ENCODE data around the gene ZBTB20.

Gene ZBTB20

GRCh38 chr3:114864970-114865369, 282.1 kb downstream of the ZBTB20 start:
- no peak for FAIRE-seq

GRCh38 chr3:114863848-114864247, 283.2 kb downstream of the ZBTB20 start:
- FAIRE-seq, result no peak

GRCh38 chr3:114861666-114862065, 285.4 kb downstream of the ZBTB20 start:
- FAIRE-seq, result no peak

DNA sequence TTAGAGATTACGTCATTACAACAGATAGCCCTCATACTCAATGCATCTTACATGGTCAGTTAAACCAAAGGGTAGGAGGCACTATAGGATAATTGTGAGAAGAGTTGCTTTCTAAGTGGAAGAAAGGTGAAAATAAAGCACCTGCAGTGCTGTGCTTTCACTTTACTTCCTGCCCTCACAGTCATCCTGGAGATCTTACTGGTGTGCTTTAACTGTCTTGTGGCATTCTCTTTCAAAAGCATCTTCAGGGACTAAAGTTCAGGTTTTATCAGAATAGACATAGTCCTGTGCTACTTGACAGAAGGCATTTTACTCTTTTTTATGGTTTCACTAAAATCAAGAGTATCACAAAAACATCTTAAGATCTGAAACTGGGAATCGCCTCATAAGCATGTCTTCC, 286.6 kb downstream of the ZBTB20 start:
- no peak for FAIRE-seq

DNA sequence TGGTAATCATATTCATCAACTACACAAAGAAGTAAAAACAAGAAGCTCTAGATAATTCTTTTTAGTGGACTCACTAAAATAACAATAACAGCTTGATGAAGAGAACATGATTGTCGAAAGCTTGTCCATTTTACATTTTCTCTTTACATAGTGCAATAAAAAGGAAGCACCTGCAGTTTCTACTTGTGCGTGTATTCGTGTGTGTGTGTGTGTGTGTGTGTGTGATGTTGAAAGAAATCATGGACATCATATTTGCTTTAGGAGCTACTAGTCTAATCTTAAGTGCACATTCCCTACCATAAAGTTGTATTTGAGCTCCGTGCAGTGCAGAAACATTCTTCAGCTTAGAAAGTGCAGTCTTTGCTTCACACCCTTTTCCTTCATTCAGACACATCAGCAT, 288.8 kb downstream of the ZBTB20 start:
- no peak for FAIRE-seq

DNA sequence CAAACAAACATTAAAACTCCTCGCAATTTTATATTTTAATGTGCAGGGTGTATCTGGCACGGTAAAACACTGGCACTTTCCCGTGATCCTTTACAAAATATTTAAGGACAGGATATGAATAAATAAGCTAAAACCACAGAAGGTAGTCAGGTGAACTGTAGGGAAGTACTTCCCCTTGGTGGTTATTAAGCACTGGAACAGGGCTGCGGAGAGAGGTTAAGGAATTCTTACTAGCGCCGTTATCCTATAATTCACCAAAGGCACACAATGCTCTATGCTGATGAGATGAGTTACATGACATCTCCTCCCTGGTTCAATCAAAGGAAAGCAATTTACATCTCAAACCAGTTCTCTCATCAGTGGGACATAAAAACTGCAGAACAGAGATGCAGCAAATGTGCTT, 289.8 kb downstream of the ZBTB20 start:
- FAIRE-seq, result no peak

- no peak for FAIRE-seq
These were observed 290.3 kb downstream of the ZBTB20 start for GRCh38 chr3:114856835-114857234.

GRCh38 chr3:114855839-114856238, 291.2 kb downstream of the ZBTB20 start:
- FAIRE-seq, result no peak

DNA sequence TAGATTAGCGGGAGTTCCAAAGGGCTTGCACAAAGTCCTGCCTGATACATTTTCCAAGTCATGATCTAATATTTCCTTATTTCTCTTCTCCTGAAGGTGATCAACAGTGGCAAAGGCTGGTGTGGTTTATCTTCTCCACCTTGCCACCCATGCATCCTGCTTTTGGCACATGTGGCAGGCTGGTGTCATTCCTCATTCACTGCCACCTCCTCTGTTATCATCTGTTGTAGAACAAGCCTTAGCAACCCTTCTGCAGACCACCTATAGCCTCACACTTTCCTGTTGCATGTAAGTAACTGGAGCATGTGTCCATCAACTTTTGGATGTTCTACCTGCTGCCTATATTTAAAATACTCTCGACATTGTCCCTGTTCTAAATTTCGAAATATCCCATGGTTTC, 294.1 kb downstream of the ZBTB20 start:
- FAIRE-seq, result no peak

- no peak for FAIRE-seq
These were observed 296.2 kb downstream of the ZBTB20 start for GRCh38 chr3:114850898-114851297.

DNA sequence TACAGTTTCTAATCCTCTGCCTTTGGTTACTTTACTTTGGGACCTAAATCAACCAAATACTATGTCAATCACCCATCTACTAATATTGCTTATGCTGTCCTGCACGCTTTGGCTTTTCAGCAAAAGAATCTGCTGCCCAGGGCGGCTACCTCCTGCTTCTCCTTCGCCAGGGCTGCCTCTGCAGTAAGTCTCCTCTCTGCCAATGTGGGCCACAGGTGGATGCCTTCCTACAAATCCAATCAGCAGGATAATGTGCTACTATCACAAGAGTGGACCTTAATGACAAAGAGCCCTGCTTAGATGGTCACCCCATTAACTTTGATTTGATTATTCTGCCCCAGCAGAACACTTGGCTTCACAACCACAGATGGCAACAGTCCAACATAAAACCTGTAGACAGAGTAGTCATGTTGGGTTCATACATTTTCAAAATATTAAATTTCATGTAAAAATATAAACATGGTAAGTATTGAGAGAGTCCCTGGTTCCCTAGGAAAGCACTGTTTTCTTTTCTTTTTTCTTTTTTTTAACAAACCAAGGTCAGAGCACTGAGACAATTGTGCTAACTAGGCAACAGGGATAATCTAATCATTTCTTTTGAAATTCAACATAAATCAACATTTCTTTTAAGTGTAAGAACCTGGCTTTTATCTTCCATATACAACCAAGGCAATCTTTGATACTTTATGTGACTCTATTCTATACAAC, 298.3 kb downstream of the ZBTB20 start:
- no peak for FAIRE-seq

- FAIRE-seq, result no peak
These were observed 299.0 kb downstream of the ZBTB20 start for GRCh38 chr3:114848082-114848481.

- FAIRE-seq, result no peak
These were observed 299.5 kb downstream of the ZBTB20 start for GRCh38 chr3:114847564-114847963.

DNA sequence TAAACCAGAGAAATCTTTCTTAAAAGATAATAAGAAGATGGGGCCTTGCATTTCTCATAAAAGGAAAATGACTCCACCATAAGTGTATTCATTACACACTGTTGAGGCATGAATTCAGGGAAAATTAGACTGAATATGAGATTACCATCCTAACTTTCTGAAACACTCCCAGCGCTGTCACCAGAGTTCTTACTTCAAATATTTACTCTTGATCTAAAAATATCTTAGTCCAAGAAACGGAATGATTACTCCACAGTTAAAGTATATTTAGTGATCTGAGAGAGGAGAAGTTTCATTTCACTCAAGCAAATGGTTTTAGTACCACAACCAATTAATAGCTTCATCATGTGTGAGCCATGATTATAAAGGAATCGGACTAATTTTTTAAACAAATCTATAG, 300.3 kb downstream of the ZBTB20 start:
- FAIRE-seq, result no peak

DNA sequence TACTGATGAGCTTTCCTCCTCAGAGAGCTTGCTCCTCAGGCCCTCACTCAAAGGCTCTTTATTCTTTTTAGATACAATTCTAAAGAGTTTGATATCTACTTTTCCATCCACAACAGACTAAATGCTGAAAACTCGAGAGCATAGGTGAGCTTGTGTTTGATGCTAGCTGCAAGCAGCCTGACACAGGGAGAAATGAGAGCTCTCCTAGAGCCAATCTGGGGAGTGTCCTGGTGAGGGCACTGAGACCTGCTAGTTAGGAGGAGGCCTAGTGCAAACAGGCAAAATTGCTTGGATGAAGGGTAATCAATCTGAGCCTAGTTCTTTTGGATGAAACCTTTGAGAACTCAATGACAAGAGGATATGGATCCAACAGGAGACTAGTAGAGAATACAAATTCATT, 300.8 kb downstream of the ZBTB20 start:
- FAIRE-seq, result no peak

DNA sequence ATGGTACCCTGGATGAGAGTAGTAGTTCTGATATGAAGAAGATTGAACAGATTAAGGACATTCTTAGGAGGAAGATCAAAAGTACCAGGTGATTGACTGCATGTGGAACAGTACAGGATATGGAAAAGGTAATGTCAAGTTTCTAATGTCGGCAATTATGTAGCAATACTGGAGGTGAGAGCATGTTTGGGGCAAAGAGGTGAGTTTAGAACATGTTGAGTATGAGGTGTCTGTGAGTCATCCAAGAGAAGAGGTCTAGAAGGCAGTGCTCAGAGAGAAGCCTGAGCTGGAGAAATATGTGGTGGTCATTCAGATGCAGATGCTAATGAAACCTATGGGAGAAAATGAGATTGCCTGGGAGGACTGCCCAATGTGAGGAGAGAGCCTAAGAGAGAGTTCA, 305.6 kb downstream of the ZBTB20 start:
- FAIRE-seq, result no peak

- FAIRE-seq, result no peak
These were observed 307.6 kb downstream of the ZBTB20 start for GRCh38 chr3:114839476-114839875.

GRCh38 chr3:114838025-114838424, 309.1 kb downstream of the ZBTB20 start:
- FAIRE-seq, result no peak

GRCh38 chr3:114834175-114834940, 312.7 kb downstream of the ZBTB20 start:
- no peak for FAIRE-seq

DNA sequence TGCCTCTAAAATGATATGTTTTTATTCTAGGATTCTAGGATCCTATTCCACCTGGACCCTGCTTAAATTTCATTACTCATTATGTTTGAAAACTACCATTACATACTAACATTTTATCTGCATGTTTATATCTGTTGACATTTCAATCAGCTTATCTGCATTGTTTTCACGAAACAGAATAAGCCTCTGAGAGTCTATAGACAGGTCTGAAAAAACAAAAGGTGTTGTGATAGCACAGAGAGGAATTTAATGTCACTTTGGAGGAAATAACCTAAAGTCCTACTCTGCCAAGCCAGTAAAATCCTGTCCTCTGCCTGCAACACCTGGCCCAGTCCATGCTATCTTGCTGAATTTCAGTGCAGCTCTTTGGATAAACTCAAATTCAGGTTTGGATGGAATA, 315.2 kb downstream of the ZBTB20 start:
- no peak for FAIRE-seq

DNA sequence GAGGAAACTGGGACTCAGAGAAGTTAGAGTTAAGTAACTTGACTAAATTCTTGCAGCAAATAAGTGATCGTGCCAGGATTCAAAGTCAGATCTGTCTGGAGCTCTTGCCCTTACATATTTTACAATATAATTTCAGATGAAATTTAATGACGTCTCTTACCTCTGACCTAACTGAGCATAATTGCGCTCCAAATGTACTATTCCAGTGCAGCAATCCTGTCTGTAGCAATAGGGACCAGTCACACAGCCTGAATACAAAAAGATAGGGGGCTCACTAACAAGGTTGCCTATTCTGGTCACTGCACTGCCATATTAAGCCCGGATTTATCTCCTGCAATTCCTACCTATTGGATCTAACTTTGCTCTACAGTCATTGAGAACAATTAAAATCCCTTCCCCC, 316.4 kb downstream of the ZBTB20 start:
- FAIRE-seq, result no peak

DNA sequence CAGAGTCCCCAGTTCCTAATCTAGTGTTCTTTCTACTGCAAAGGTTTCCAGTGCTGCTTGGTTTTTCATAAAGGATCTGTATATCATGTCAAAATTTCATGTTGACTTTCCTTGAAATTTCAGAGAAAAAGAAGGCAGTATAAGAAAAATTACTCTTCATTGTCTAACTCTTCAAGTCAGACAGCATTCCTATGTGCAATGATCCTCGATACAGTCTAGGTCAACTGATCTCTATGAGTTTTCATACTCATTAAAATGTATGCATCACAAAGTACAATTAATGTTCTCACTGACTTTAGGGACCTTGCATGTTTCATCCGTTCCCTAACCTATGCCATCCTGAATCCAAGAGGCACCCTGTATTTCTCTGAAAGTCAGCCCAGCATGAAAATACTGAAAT, 317.3 kb downstream of the ZBTB20 start:
- FAIRE-seq, result no peak

GRCh38 chr3:114827495-114827894, 319.6 kb downstream of the ZBTB20 start:
- no peak for FAIRE-seq

DNA sequence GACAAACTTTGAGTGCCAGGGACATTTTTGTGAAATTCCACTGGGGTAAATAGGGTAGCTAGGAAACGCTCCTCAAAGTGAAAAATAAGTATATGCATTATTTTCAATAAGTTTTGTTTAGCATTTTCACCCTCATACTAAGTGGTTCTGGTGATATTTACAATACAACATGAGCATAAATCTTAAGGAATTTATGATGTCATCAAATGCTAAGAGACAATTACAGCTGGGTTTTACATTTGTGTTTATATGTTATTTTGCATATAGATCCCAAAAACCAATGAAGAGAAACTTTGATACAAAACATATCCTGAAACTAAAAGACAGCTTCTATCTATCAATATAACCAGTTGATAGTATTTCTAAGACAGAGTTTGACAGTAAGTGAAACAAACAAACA, 323.1 kb downstream of the ZBTB20 start:
- no peak for FAIRE-seq

- no peak for FAIRE-seq
These were observed 324.0 kb downstream of the ZBTB20 start for GRCh38 chr3:114823061-114823460.
